KOPT-K1 (cell line): ENCODE data around the gene SLC25A26.

Experiments
- H3K27ac ChIP-seq: fragments of 200-600 bp; sonication (generic); 2 replicates; pipeline ENCODE4 v1.5.1; 2016; ENCODE audit warnings: antibody characterized with exemption, mild to moderate bottlenecking, low read depth, low read length; ENCODE audit not compliant: poor library complexity, severe bottlenecking
- H3K36me3 ChIP-seq: fragments of 200-600 bp; sonication (generic); 2 replicates; pipeline ENCODE4 v1.5.1; 2017; ENCODE audit warnings: antibody characterized with exemption, mild to moderate bottlenecking, low read length, moderate library complexity; ENCODE audit not compliant: insufficient read depth
- H3K9me3 ChIP-seq: fragments of 200-600 bp; sonication (generic); 2 replicates; pipeline ENCODE4 v1.5.1; 2017; ENCODE audit warnings: antibody characterized with exemption, low read length, mild to moderate bottlenecking; ENCODE audit not compliant: insufficient read depth, poor library complexity, severe bottlenecking

SLC25A26 gene

GRCh38 chr3:66393333-66394005, 172.7 kb downstream of the SLC25A26 start:
- H3K36me3 ChIP-seq, result no peaks in the 10 kb centered on the region
- peak overlapping the region; percentile 78 for H3K27ac ChIP-seq
- H3K9me3 ChIP-seq, result no peaks in the 10 kb centered on the region

GRCh38 chr3:66394019-66394752, 173.4 kb downstream of the SLC25A26 start:
- Histone ChIP-seq H3K27ac (peak overlapping the region; percentile 78), H3K9me3 (no peaks in the 10 kb centered on the region), H3K36me3 (no peaks in the 10 kb centered on the region)

GRCh38 chr3:66394753-66395249, 174.0 kb downstream of the SLC25A26 start:
- H3K9me3 ChIP-seq, result no peaks in the 10 kb centered on the region
- peak overlapping the region; percentile 78 for H3K27ac ChIP-seq
- H3K36me3 ChIP-seq, result no peaks in the 10 kb centered on the region

GRCh38 chr3:66395635-66396034, 174.8 kb downstream of the SLC25A26 start:
- Histone ChIP-seq H3K9me3 (no peaks in the 10 kb centered on the region), H3K36me3 (no peaks in the 10 kb centered on the region), H3K27ac (no peak overlapping the region)

GRCh38 chr3:66396161-66396760, 175.5 kb downstream of the SLC25A26 start:
- Histone ChIP-seq H3K27ac (no peak overlapping the region), H3K9me3 (no peaks in the 10 kb centered on the region), H3K36me3 (no peaks in the 10 kb centered on the region)

GRCh38 chr3:66396888-66397287, 176.1 kb downstream of the SLC25A26 start:
- H3K27ac ChIP-seq, result no peak overlapping the region
- no peaks in the 10 kb centered on the region for H3K9me3 ChIP-seq
- no peaks in the 10 kb centered on the region for H3K36me3 ChIP-seq

- H3K27ac ChIP-seq, result no peak overlapping the region
- no peaks in the 10 kb centered on the region for H3K36me3 ChIP-seq
- H3K9me3 ChIP-seq, result no peaks in the 10 kb centered on the region
These were observed 176.9 kb downstream of the SLC25A26 start for GRCh38 chr3:66397745-66398144.

GRCh38 chr3:66398228-66399025, 177.6 kb downstream of the SLC25A26 start:
- Histone ChIP-seq H3K9me3 (no peaks in the 10 kb centered on the region), H3K36me3 (no peaks in the 10 kb centered on the region), H3K27ac (no peak overlapping the region)

- no peaks in the 10 kb centered on the region for H3K9me3 ChIP-seq
- no peak overlapping the region for H3K27ac ChIP-seq
- H3K36me3 ChIP-seq, result no peaks in the 10 kb centered on the region
These were observed 178.9 kb downstream of the SLC25A26 start for GRCh38 chr3:66399529-66400232.

- Histone ChIP-seq H3K9me3 (no peaks in the 10 kb centered on the region), H3K27ac (no peak overlapping the region), H3K36me3 (no peaks in the 10 kb centered on the region)
These were observed 179.8 kb downstream of the SLC25A26 start for GRCh38 chr3:66400411-66401156.

GRCh38 chr3:66401157-66401550, 180.4 kb downstream of the SLC25A26 start:
- no peaks in the 10 kb centered on the region for H3K36me3 ChIP-seq
- no peak overlapping the region for H3K27ac ChIP-seq

GRCh38 chr3:66401675-66402491, 181.1 kb downstream of the SLC25A26 start:
- no peak overlapping the region for H3K27ac ChIP-seq
- no peaks in the 10 kb centered on the region for H3K9me3 ChIP-seq
- no peaks in the 10 kb centered on the region for H3K36me3 ChIP-seq

More at GRCh38 chr3:66401157-66401550, 180.4 kb downstream of the SLC25A26 start:
- no peaks in the 10 kb centered on the region for H3K9me3 ChIP-seq

- H3K27ac ChIP-seq, result no peak overlapping the region
- no peaks in the 10 kb centered on the region for H3K9me3 ChIP-seq
- H3K36me3 ChIP-seq, result no peaks in the 10 kb centered on the region
These were observed 181.9 kb downstream of the SLC25A26 start for GRCh38 chr3:66402596-66403290.
